Measurements from ENCODE around the gene HACD2.

GRCh38 chr3:123523023-123523412 is 61.8 kb downstream of the HACD2 start:
- no peak for TF ChIP-seq CTCF (IDR thresholded peaks at IDR 0.05)
- no peak for TF ChIP-seq ESRRA (IDR thresholded peaks at IDR 0.05; ENCODE audit: borderline replicate concordance, low read length)
- TF ChIP-seq CHD2 (IDR thresholded peaks at IDR 0.05; ENCODE audit: low read length, partially characterized antibody): no peak
- TF ChIP-seq POLR2A (IDR thresholded peaks at IDR 0.05; ENCODE audit: low read length): no peak
- no peak for TF ChIP-seq RFX5 (IDR thresholded peaks at IDR 0.05)
- no peak for TF ChIP-seq CEBPB (IDR thresholded peaks at IDR 0.05)
- TF ChIP-seq REST (IDR thresholded peaks at IDR 0.05): no peak
- no peak for TF ChIP-seq BHLHE40 (IDR thresholded peaks at IDR 0.05; ENCODE audit: low read depth, low read length)
- no peak for TF ChIP-seq RNF2 (IDR thresholded peaks at IDR 0.05; ENCODE audit: borderline replicate concordance, low read depth)
- no peak for TF ChIP-seq RCOR1 (IDR thresholded peaks at IDR 0.05; ENCODE audit: low read depth, low read length)

Measured in A549 (cell line).